H54 (cell line): ENCODE measurements around the gene F3.

Experiments used
- DNase-seq: peaks from one replicate; pipeline ENCODE4 v3.0.0; 2011; ENCODE audit warnings: low spot score, mixed read lengths; ENCODE audit not compliant: insufficient read length
- FAIRE-seq: peaks from 3 replicates; lab custom pipeline; 2011; peaks lifted over from hg19 to GRCh38; lab: Jason Lieb, UNC
- POLR2A ChIP-seq: IDR thresholded peaks from 2 replicates; pipeline ENCODE4 v1.6.1; 2011; ENCODE audit warnings: low read depth, mild to moderate bottlenecking, low read length

F3 gene

GRCh38 chr1:94543893-94544635, 2.5 kb upstream of the F3 start:
- DNase-seq = no peak
- no peak for TF ChIP-seq POLR2A
- FAIRE-seq = no peak

- FAIRE-seq (peak; percentile 36), DNase-seq (no peak)
- TF ChIP-seq POLR2A = no peak
Measured at GRCh38 chr1:94543001-94543400, 1.4 kb upstream of the F3 start.

- FAIRE-seq = peak; percentile 66
- DNase-seq = no peak
Measured at GRCh38 chr1:94542088-94542870, 720 bp upstream of the F3 start.

GRCh38 chr1:94540440-94541245, 916 bp downstream of the F3 start:
- no peak for DNase-seq
- FAIRE-seq = no peak

More at GRCh38 chr1:94542088-94542870, 720 bp upstream of the F3 start:
- TF ChIP-seq POLR2A = no peak

GRCh38 chr1:94539496-94539895, 2.1 kb downstream of the F3 start:
- FAIRE-seq = peak; percentile 27
- TF ChIP-seq POLR2A = no peak
- DNase-seq = no peak

More at GRCh38 chr1:94540440-94541245, 916 bp downstream of the F3 start:
- no peak for TF ChIP-seq POLR2A

GRCh38 chr1:94538243-94538827, 3.2 kb downstream of the F3 start:
- TF ChIP-seq POLR2A = no peak
- FAIRE-seq (no peak), DNase-seq (no peak)

GRCh38 chr1:94537254-94537653, 4.3 kb downstream of the F3 start:
- TF ChIP-seq POLR2A = no peak
- no peak for FAIRE-seq
- DNase-seq = no peak

GRCh38 chr1:94535879-94536278, 5.7 kb downstream of the F3 start:
- no peak for TF ChIP-seq POLR2A
- no peak for DNase-seq
- no peak for FAIRE-seq

GRCh38 chr1:94535095-94535494, 6.5 kb downstream of the F3 start:
- FAIRE-seq (no peak), DNase-seq (no peak)
- no peak for TF ChIP-seq POLR2A

GRCh38 chr1:94532077-94532476, 9.5 kb downstream of the F3 start:
- DNase-seq = no peak
- TF ChIP-seq POLR2A = no peak
- no peak for FAIRE-seq

GRCh38 chr1:94531664-94532063, 9.9 kb downstream of the F3 start:
- no peak for TF ChIP-seq POLR2A
- no peak for DNase-seq
- no peak for FAIRE-seq

GRCh38 chr1:94530373-94530878, 11.1 kb downstream of the F3 start:
- FAIRE-seq (no peak), DNase-seq (no peak)

GRCh38 chr1:94529416-94529815, 12.1 kb downstream of the F3 start:
- TF ChIP-seq POLR2A = no peak
- DNase-seq (no peak), FAIRE-seq (no peak)

More at GRCh38 chr1:94530373-94530878, 11.1 kb downstream of the F3 start:
- no peak for TF ChIP-seq POLR2A
